ENCODE measurements around the gene SLC25A18.
A peak's percentile ranks its signal among the peaks of the same experiment; 100 is the strongest.

The SLC25A18 gene

DNA sequence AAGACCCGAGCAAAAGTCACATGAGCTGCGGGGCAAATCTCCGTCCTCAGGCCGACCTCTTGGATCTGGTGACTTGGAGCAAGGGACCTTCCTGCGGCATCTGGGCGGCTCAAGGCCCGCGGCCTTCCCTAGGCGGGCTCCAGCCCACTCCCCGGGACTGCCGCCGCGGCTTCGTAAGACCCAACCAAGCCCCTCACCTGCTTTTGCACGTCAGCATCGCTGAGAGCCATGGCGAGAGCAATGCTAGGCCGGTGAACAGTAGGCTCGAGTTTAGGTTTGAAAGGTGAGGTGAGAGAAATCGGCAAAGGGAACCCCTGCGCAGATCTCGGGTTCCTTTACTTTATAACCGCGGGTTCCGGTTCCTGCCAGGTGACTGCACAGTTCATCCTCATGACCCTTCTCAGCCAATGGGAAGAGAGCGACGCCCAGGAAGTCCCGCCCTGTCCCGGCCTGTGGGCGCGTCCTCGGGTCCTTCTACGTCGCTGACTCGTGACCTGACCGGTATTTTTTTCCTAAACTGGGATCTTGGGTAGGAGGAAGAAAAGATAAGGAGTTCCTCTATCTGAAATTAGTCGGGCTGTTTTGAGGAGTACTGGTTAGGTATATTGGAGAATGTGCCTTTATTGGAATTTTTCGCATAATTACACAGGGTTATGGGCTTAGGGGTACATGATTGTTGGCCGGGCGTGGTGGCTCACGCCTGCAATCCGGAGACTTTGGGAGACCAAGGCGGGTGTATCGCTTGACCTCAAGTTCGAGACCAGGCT, 65.3 kb downstream of the SLC25A18 start, which contains the start of gene ATP6V1E1:
Gene ATP6V1E1, minus strand, starts transcription at position 344 of the 767 bp plus-strand sequence. Its CDS starts 114 bp downstream, at position 230.
- TF ChIP-seq, protein P1, sequence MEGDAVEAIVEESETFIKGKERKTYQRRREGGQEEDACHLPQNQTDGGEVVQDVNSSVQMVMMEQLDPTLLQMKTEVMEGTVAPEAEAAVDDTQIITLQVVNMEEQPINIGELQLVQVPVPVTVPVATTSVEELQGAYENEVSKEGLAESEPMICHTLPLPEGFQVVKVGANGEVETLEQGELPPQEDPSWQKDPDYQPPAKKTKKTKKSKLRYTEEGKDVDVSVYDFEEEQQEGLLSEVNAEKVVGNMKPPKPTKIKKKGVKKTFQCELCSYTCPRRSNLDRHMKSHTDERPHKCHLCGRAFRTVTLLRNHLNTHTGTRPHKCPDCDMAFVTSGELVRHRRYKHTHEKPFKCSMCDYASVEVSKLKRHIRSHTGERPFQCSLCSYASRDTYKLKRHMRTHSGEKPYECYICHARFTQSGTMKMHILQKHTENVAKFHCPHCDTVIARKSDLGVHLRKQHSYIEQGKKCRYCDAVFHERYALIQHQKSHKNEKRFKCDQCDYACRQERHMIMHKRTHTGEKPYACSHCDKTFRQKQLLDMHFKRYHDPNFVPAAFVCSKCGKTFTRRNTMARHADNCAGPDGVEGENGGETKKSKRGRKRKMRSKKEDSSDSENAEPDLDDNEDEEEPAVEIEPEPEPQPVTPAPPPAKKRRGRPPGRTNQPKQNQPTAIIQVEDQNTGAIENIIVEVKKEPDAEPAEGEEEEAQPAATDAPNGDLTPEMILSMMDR (IDR thresholded peaks at IDR 0.05) = no peak
- Histone ChIP-seq H3K27me3 (ENCODE audit: control insufficient read depth, insufficient read depth, low read length) (no peaks in the 10 kb centered on the region), H3K4me2 (ENCODE audit: low read length) (peak within 1 kb of the TSS; percentile 70), H2AFZ (peak within 1 kb of the TSS; percentile 90), H3K4me1 (peaks cover 7% of the 10 kb centered on the region), H3K4me3 (ENCODE audit: low read depth, low read length) (peak within 1 kb of the TSS; percentile 99), H3K79me2 (peaks cover 21% of the 10 kb centered on the region), H3K9me3 (ENCODE audit: control insufficient read depth, low read length) (no peaks in the 10 kb centered on the region), H3K36me3 (ENCODE audit: control insufficient read depth, insufficient read depth, low read length) (no peaks in the 10 kb centered on the region), H3K9ac (peak within 1 kb of the TSS; percentile 94), H3K27ac (peak within 1 kb of the TSS; percentile 93)

DNA sequence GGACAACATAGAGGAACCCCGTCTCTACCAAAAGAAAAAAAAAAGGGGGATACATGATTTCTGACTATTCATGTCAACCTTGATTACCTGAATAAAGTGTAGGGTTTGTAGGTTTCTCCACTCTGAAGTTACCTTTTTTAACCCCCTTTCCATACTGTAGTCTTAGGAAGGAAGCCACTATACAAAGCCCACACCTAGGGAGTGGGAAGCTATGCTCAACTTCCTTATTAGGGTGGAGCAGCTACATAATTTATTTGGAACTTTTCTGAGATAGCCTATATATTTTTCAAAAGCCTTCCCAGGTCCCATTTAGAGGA, 65.8 kb downstream of the SLC25A18 start:
- Histone ChIP-seq H3K4me1 (peaks cover 11% of the 10 kb centered on the region), H3K4me2 (ENCODE audit: low read length) (peak overlapping the region; percentile 70), H3K9me3 (ENCODE audit: control insufficient read depth, low read length) (no peaks in the 10 kb centered on the region), H2AFZ (peak overlapping the region; percentile 90), H3K27ac (peak overlapping the region; percentile 93), H3K9ac (no peak overlapping the region), H3K36me3 (ENCODE audit: control insufficient read depth, insufficient read depth, low read length) (no peaks in the 10 kb centered on the region), H3K4me3 (ENCODE audit: low read depth, low read length) (peak overlapping the region; percentile 99), H3K79me2 (peaks cover 21% of the 10 kb centered on the region), H3K27me3 (ENCODE audit: control insufficient read depth, insufficient read depth, low read length) (no peaks in the 10 kb centered on the region)
- TF ChIP-seq, protein P1 (IDR thresholded peaks at IDR 0.05) = no peak

DNA sequence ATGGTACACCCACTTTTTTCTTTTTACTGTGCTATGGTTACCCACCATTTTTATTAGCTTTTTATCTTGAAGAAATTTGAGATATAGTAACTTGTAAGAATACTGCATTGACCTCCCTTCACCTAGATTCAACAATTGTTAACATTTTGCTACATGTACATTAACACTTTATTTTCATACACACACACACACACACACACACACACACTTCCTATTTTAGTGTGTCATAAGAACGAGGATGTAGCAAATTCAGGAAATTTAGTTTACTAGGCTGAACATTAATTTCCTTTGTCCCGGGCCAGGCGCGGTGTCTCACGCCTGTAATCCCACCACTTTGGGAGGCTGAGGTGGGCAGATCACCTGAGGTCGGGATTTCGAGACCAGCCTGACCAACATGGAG, 66.3 kb downstream of the SLC25A18 start:
- TF ChIP-seq, protein P1 (IDR thresholded peaks at IDR 0.05) = no peak
- H3K4me3 ChIP-seq (ENCODE audit: low read depth, low read length) = no peak overlapping the region
- H3K36me3 ChIP-seq (ENCODE audit: control insufficient read depth, insufficient read depth, low read length) = no peaks in the 10 kb centered on the region
- H3K9ac ChIP-seq = no peak overlapping the region
- H3K4me2 ChIP-seq (ENCODE audit: low read length) = no peak overlapping the region
- no peak overlapping the region for H2AFZ ChIP-seq
- H3K79me2 ChIP-seq = peaks cover 21% of the 10 kb centered on the region
- no peaks in the 10 kb centered on the region for H3K9me3 ChIP-seq (ENCODE audit: control insufficient read depth, low read length)
- H3K27me3 ChIP-seq (ENCODE audit: control insufficient read depth, insufficient read depth, low read length) = no peaks in the 10 kb centered on the region
- H3K27ac ChIP-seq = peak overlapping the region; percentile 93
- H3K4me1 ChIP-seq = peaks cover 11% of the 10 kb centered on the region

DNA sequence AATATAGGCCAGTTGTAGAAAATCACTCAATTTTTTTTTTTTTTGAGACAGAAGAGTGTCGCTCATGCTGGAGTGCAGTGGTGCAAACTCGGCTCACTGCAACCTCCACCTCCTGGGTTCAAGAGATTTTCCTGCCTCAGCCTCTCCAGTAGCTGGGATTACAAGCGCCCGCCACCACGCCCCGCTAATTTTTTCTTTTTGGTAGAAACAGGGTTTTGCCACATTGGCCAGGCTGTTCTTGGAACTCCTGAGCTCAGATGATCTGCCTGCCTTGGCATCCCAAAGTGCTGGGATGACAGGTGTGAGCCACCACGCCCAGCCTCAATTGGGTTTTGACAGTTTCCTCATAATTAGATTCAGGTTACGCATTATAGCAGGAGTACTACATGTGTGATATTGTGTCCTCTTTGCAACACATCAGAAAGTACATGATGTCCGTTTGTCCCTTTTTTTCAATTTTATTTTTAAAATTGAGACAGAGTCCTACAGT, 67.8 kb downstream of the SLC25A18 start:
- Histone ChIP-seq H3K9me3 (ENCODE audit: control insufficient read depth, low read length) (no peaks in the 10 kb centered on the region), H3K36me3 (ENCODE audit: control insufficient read depth, insufficient read depth, low read length) (no peaks in the 10 kb centered on the region), H3K27ac (no peak overlapping the region), H3K27me3 (ENCODE audit: control insufficient read depth, insufficient read depth, low read length) (no peaks in the 10 kb centered on the region), H3K9ac (no peak overlapping the region), H2AFZ (no peak overlapping the region), H3K4me1 (peaks cover 11% of the 10 kb centered on the region), H3K4me2 (ENCODE audit: low read length) (no peak overlapping the region), H3K79me2 (peaks cover 19% of the 10 kb centered on the region), H3K4me3 (ENCODE audit: low read depth, low read length) (no peak overlapping the region)
- TF ChIP-seq, protein P1 (IDR thresholded peaks at IDR 0.05) = no peak

Data from parathyroid adenoma (tissue), 2 donors.